Esophagus mucosa (tissue), 1 donor: ENCODE data around the gene FAM171A1. TPM values are rescaled to one million over a fixed set of nuclear protein-coding genes. Genes with fewer than 3 reads are reported as not detected.
A peak's percentile ranks its signal among the peaks of the same experiment; 100 is the strongest.

Experiments
- ATAC-seq: fragments of 200-7000 bp; cut with Tn5 transposase; one replicate; pipeline ENCODE4 v1.9.1; 2020
- total RNA-seq: library from RNA; stranded (reverse); gene quantifications from one replicate; pipeline ENCODE4 v1.2.4, GENCODE V29; 2023
- donor health status: DM: yes; HTN: yes; CAD: no.

Gene FAM171A1
- total RNA-seq, 1 donor from 2014 or later, result 6.0 TPM

DNA sequence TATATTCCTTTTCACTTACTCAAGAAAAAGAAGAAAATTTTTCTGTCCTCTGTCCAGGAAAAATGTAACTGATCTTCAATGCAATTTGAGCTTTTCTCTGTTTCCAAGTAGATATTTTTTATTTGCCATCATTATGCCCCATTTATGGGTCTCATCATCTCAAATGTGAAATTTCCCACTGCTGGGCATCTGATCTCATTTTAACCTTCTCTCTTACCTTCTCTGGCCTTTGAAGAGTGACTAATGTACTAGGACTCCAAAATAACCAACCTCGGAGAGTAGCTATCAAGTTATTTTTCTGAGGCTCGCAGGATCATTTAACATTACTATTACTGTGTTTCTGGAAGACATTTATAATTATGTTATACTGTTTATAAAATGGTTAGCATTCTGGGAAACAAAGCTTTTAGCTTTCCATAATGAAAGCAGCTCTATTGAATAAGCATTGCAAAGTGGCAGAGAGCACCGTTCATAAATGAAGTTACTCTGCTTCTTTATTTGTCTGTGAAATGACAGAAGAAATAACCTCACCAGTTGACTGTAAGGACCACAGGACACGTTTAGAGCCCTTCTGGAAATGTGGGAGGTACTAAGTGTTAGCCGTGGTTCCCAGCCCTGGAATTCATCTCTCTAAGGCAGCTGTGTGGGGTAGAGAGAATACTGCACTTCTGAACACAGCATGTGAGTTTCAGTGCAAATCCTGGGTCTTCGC, 169.3 kb downstream of the FAM171A1 start:
- ATAC-seq, result no peak

DNA sequence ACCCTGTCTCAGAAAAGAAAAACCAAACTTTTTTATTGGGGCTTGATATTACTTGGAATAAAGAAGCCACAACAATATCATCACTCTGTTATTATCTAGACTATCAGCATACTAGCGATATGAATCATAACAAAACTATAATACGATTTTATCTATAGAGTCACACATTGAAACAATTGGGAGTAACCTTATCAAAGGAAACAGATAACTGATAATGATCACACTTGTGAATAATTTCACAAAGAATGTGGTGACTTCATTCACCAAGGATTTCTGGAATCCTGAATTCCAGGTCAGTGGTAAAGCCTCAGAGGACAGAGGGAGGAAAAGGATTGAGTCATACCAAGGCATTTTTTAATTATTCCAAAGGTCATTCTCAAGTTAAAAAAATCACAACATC, 170.5 kb downstream of the FAM171A1 start:
- ATAC-seq, result no peak

- no peak for ATAC-seq
These were observed 173.2 kb downstream of the FAM171A1 start for GRCh38 chr10:15197911-15198310.

DNA sequence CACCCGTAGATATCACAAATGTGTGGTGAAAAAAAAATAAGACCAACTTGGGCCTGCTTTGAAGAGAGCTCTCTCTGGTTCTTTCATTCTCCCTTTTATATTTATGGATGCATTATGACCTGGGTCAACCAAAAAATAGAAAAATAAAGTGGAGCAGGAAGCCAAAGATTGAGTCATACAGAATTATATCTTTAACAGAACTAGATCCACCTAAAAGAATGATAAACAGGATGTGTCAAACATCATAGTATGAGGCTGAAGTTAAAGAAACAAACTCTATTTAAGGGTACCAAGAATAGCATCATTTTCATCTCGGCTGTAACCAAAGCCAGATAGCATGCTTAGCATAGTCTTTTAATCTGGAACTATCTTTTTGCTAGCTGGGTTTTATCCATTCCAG, 173.8 kb downstream of the FAM171A1 start:
- no peak for ATAC-seq

DNA sequence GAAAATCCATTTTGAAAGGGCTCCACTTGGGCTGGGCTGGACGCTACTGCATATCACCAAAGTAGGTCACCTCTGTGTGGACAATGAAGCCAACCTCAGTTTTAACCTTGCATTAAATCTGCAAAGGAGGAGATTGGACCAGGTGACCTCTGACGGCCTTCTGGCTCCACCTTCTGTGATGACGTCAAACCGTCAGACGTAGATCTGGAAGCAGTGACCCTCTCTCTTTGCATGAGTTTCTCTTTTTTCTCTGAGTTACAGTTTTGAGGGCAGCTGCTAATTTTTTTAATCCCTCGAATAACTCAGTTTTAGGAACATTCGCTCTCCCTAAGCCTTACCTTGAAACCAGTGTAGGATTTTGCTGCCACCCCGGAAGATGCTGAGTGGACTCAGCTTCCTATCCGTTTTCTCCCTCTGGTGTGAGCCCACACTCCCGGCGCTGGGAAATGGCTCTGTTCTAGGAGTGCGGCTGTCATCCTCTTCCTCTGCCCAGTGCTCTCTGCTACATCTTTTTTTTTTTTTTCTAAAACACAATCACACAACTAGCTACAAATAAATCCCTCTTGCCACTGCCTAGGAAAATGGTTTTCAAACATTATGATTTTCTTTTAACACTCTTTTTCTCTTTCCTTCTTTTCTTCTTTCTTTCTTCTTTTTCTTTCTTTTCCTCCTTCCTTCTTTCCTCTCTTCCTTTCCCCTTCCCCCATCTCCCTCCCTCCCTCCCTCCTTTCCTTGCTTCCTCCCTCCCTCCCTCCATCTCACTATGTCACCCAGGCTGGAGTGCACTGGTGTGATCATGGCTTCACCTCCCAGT, 174.9 kb downstream of the FAM171A1 start:
- no peak for ATAC-seq

GRCh38 chr10:15189133-15189885, 181.8 kb downstream of the FAM171A1 start:
- ATAC-seq, result no peak

DNA sequence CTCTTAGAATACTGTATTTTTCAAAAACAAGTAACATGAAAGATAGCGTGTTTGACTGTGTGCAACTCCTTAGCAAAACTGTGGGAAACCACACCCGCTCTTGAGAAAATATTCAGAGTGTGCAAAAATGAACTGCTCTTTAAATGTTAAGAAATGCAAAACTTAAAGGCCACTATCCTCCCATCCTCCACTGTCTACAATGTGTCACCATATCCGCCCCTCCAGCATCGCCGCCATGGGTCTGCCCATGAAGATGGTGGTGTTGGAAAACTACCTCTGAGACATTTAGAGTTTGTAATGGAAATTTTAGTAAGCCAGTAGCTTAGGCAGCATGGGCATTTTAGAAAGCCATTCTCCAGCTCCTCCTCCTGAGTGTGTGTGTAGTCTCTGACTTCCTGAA, 182.5 kb downstream of the FAM171A1 start:
- no peak for ATAC-seq

GRCh38 chr10:15183689-15184481, 187.2 kb downstream of the FAM171A1 start:
- no peak for ATAC-seq

- ATAC-seq, result no peak
These were observed 188.4 kb downstream of the FAM171A1 start for GRCh38 chr10:15182540-15183207.

DNA sequence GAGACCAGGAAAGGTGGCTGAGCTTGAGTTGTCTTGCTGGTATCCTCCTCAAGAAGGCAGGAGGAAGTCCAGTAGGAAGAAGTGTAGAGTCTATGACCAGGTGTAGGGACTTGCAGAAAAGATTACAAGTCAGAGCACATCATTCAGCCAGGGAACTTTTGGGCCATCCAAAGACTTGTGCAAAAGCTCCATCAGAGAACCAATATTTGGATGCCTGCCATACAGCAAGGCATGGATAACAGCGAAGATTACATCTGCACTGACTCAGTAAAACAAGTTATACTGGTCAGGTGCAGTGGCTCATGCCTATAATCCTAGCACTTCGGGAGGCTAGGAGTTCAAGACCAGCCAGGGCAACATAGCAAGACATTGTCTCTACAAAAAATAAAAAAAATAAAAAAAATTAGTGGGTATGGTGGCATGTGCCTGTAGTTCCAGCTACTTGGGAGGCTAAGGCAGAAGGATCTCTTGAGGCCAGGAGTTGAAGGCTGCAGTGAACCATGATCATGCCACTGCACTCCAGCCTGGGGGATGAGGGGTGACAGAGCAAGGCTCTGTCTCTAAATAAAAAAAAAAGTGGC, 189.4 kb downstream of the FAM171A1 start:
- ATAC-seq, result peak; percentile 91

DNA sequence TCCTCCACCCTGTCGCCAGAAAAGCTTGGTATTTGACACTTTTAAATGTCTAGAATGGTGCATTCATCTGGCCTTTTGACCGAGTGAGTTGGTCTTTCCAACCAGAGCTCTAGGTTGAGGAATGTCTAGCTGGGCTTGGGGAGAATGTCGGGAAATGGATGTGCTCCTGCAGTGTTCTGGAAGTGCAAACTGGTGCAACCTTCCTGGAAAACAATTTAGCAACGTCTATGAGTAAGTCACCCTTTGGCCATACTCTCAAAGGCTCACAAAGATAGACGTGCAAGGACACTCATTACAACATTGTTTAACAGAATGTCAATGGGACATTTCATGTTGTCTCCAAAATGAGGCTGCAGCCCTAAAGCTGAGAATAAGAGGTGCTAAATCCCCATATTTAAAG, 190.4 kb downstream of the FAM171A1 start:
- peak; percentile 68 for ATAC-seq

DNA sequence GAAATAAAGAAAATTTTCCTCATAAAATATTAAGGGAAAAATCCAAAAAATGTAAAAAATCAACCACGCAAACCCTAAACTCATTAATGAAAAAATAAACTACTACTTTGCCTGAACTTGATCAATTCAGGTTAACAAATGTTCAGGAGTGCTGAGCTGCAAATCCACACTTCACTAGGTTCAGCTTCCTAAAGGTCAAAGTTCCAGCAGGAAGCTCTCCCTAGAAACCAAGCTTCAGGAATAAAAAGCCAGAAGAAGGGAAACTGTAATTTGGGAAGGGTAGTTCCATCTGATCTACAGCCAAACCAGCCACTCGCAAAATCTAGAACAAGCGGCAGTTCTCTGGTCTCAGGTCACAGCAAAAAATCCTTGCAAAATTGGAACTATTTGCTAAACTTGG, 194.8 kb downstream of the FAM171A1 start:
- ATAC-seq, result no peak

DNA sequence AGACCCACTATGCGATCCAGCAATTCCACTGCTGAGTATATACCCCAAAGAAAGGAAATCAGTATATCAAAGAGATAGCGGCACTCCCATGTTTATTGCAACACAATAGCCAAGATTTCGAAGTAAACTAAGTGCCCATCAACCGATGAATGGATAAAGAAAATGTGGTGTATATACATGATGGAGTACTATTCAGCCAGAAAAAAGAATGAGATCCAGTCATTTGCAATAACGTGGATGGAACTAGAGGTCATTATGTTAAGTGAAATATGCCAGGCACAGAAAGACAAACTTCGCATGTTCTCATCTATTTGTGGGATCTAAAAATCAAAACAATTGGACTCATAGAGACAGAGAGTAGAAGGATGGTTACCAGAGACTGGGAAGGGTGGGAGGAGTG, 195.5 kb downstream of the FAM171A1 start:
- no peak for ATAC-seq

DNA sequence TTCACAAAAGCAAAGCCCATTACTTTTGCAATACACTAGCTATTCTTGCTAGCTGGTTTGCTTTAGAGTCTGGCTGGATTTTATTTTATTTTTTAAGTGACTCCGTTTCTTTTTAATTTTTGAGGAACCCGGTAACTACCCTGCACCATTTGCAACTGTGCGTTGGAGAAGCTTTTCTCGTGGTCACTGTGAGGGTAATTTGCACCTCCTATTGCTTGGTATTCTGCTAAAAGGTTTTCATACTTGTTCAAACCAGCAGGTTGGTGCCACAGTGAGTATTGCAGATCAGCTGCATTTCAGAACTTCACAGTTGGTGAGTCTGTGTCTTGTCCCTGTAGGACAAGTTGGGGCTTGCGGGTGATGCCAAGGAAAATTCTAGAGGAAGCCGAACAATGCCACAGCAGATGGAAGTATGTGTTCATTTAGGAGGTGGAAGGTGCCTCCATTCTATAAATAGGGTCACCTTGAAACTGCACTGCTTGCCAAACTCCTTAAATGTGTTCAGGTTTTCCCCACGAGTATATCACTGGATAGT, 198.7 kb downstream of the FAM171A1 start:
- no peak for ATAC-seq

GRCh38 chr10:15169555-15170401, 201.3 kb downstream of the FAM171A1 start:
- ATAC-seq, result no peak

- ATAC-seq, result peak; percentile 97
These were observed 202.1 kb downstream of the FAM171A1 start for GRCh38 chr10:15168786-15169554.

DNA sequence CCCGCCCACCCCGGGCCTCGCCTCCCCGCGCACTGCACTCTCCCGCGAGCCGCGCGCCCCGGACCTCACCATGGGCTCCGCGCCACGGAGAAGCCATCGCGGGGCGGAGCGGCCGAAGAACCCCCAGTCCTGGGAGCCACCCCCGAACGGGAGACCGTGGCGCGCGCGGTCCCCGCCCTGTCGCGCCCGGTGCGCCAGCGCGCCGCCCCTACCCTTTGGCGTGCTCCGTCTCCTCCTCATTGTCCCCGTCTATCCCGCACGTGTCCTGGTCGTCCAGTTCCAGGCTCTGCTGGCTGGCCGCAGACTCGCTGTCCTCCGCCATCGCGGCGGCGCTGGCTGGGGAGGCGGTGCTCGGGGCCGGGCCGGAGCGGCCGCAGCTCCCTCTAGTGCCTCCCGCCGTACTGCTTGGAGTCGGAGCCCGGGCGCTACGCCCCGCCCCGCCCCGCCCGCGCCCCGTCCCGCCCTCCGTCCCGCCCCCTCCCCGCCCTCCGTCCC, 202.8 kb downstream of the FAM171A1 start, which contains the start of gene NMT2:
NMT2 (minus strand) TSS at position 403 of the 495 bp plus-strand sequence; CDS start at position 322, 81 bp downstream.
- ATAC-seq, result peak; percentile 89

- ATAC-seq, result peak; percentile 12
These were observed 203.4 kb downstream of the FAM171A1 start for GRCh38 chr10:15167411-15168290.
